ENCODE measurements around the gene LRRC57.

The LRRC57 gene

GRCh38 chr15:42490671-42491538, 57.7 kb downstream of the LRRC57 start, which contains the start of gene ZNF106:
ZNF106 (minus strand) TSS chr15:42491141; CDS start chr15:42472289, 18,852 bp downstream.
- peak; percentile 84 for DNase-seq

- DNase-seq = no peak
These were observed 58.3 kb downstream of the LRRC57 start for GRCh38 chr15:42490291-42490670.
